ENCODE results near the gene CARD19. TPM values are rescaled to one million over a fixed set of nuclear protein-coding genes. Genes with fewer than 3 reads are reported as not detected.
A peak's percentile ranks its signal among the peaks of the same experiment; 100 is the strongest.

The CARD19 gene
- polyA plus RNA-seq, 4 donors = 19.6 to 25.8 (median 24.1) TPM

DNA sequence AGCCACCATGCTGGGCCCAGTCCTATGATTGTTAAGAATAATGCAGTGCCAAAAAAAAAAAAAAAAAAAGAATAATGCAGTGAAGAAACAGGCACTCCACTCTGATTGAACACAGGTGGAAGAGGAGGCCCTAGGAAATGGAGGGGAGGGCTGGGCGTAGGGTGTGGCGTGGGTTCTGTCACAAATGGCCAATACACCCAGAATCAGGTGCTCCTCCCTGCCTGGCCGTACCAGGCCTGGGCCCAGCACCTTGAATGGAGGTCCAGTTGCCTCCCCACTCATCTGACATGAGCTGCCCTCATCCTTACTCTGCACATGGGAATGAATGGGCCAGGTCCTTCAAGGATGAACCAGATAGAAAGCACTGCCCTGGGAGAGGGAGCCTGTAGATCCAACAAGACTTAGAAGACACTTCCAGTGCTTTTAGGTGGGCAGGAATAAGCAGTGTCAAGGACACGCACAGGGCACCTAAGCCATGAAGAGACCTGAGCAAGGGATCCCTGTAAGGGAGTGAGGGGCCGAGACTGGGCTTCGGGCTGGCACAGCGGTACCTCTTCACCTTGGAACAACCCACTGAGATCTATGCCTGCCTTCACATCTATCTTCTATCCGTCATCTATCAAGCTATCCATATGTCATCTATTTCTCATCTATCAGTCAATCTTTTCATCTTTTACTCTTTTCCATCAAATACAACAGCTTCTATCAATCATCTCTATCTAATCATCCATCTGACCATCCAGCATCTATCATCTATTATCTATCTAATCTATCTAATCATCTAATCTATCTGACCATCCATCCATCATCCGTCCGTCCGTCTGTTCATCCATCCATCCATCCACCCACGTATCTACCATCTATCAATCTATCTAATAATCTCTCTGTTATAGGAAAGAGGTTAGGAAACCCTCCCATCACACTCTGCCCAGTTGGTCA, 22.2 kb downstream of the CARD19 start:
- no peak for DNase-seq (ENCODE audit: low read depth in 4 of 4, low spot score in 2 of 4)

- DNase-seq (ENCODE audit: low read depth in 4 of 4, low spot score in 2 of 4) = no peak
Measured at GRCh38 chr9:93118863-93119702, 23.1 kb downstream of the CARD19 start.

- no peak for DNase-seq (ENCODE audit: low read depth in 4 of 4, low spot score in 2 of 4)
Measured at GRCh38 chr9:93119703-93119952, 23.6 kb downstream of the CARD19 start.

- DNase-seq (ENCODE audit: low read depth in 4 of 4, low spot score in 2 of 4) = no peak
Measured at GRCh38 chr9:93119953-93120845, 24.2 kb downstream of the CARD19 start.

DNA sequence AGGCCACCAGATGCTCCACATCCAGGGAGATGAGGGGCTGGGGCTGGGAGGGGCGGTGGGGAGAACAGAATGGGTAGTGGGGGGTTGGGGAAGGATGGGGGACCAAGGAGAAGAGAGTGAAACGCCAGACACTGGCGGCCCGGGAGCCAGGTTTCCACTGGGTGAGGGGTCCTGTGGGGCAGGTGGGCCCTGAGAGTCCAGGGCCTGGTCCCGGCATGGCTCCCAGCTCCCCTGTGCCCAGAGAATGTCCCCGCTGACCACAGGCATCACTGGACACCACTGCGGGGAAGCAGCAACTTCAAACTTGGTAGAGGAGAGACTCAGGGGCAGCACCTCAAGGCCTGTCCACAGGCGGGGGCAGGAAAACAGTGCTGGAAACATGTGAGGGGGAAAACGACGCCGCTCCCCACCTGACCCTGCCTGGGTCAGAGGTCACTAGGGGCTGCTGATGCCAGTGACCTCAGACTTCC, 24.9 kb downstream of the CARD19 start:
- no peak for DNase-seq (ENCODE audit: low read depth in 4 of 4, low spot score in 2 of 4)

GRCh38 chr9:93121316-93122241, 25.6 kb downstream of the CARD19 start:
- no peak for DNase-seq (ENCODE audit: low read depth in 4 of 4, low spot score in 2 of 4)

DNA sequence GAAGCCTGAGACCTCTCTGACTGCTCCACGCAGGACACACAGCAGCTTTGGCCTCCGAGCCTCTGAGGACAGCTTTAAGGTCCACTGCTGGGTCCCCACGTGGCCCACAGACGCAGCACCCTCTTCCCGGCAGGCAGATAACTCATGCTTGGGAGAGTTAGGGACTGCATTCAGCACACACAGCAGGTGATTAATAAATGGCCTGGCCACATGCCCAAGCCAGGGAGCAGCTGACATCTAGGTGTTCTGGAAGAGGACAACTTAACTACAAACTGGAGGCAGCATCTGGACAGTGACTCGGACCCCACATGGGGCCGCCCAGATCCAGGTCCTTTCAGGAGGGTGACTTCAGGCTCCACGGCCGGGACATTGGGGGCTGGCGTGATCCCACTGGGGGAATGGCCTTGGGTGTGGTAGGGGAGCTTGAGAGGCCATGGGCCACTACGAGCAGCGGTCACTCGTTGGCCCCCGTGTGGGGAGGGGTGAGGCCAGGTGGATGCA, 26.8 kb downstream of the CARD19 start:
- DNase-seq (ENCODE audit: low read depth in 4 of 4, low spot score in 2 of 4) = no peak

- DNase-seq (ENCODE audit: low read depth in 4 of 4, low spot score in 2 of 4) = no peak
Measured at GRCh38 chr9:93123561-93124283, 27.7 kb downstream of the CARD19 start.

DNA sequence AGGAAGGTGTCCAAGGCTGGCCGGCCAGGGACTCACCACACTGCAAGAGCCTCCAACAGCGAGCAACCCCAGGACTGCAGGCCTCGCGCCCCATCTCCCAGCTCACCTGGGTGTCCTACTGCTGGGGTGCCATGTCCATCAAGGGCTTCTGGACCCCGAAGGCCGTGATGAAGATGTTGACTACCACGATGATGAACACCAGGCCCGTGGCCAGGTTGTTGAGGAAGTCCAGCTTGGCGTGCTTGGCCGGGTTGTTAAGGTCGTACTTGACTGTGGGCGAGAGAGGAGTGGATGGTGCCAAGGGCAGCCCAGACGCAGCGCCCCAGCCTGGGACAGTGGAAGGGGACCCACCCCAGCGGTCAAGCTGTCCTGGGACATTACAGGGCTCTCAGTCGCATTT, 28.8 kb downstream of the CARD19 start:
- DNase-seq (ENCODE audit: low read depth in 4 of 4, low spot score in 2 of 4) = no peak

GRCh38 chr9:93125331-93125894, 29.4 kb downstream of the CARD19 start:
- DNase-seq (ENCODE audit: low read depth in 4 of 4, low spot score in 2 of 4) = no peak

DNA sequence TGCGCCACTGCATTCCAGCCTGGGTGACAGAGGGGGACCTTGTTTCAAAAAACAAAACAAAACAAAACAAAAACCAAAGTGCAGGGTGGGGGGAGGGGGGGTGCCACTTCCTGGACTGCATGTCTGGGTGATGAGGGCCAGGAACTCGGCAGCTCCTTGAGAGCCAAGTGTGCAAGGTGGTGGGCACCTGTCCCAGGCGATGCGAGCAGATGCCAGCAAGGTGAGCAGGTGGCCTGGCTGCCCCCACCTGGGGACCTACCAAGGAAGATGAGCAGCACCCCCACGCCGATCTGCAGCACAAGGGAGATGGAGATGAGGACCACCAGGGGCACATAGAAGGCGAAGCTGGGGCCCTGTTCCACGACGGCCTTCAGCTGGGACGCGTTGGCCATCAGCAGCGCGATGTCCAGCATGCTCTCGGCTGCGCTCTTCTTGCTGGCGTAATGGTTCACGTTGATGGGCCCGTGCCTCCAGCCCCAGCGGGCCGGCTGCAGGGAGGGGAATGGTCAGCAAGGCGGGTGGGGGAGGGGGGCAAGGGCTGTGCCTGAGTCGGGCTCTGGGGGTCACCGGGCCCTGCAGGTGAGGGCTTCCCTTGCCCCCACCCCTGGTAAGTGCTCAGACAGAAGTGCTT, 30.2 kb downstream of the CARD19 start:
- DNase-seq (ENCODE audit: low read depth in 4 of 4, low spot score in 2 of 4) = no peak

GRCh38 chr9:93126825-93127368, 30.9 kb downstream of the CARD19 start:
- DNase-seq (ENCODE audit: low read depth in 4 of 4, low spot score in 2 of 4) = peak in 1 of 4 donors; percentile 43

GRCh38 chr9:93127395-93127911, 31.4 kb downstream of the CARD19 start:
- DNase-seq (ENCODE audit: low read depth in 4 of 4, low spot score in 2 of 4) = no peak

GRCh38 chr9:93128011-93128714, 32.1 kb downstream of the CARD19 start:
- no peak for DNase-seq (ENCODE audit: low read depth in 4 of 4, low spot score in 2 of 4)

DNA sequence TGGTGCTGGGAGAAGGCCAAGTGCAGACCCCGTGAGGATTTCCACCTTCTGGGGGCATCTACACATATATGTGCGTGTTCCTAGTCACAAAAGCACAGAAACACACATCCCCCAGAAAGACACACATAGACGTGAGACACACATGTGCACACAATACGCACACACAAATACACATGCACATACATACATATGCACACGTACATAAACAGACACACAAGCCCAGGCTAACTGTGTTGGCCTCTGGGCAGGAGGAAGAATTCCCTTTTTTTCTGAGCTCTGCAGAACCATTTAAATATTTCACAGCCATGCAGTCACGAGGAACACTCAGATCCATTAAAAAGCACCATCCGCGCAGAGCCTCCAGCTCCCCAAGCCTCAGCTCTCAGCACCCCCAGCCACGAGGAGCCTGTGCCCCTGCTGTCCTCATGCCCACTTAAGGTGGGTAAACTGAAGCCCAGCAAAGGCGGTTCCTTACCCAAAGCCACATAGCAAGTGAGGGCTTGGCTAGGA, 32.8 kb downstream of the CARD19 start:
- no peak for DNase-seq (ENCODE audit: low read depth in 4 of 4, low spot score in 2 of 4)

GRCh38 chr9:93129286-93129685, 33.3 kb downstream of the CARD19 start:
- DNase-seq (ENCODE audit: low read depth in 4 of 4, low spot score in 2 of 4) = no peak
